Peyer's patch (tissue), 4 donors: Measurements from ENCODE around the gene SLC39A11. TPM values are rescaled to one million over a fixed set of nuclear protein-coding genes. Genes with fewer than 3 reads are reported as not detected.

Experiments
- DNase-seq, 3 donors: peaks; one replicate each; pipeline ENCODE4 v3.0.0-alpha.2; 2017 to 2019
- H3K27ac ChIP-seq, 4 donors: fragments of 200-600 bp; sonication (generic); one replicate each; pipeline ENCODE4 v1.5.1; 2016 to 2019
- H3K27me3 ChIP-seq, 2 donors: fragments of 200-600 bp; sonication (generic); one replicate each; pipeline ENCODE4 v1.5.1; 2019
- H3K36me3 ChIP-seq, 3 donors: fragments of 200-600 bp; sonication (generic); one replicate each; pipeline ENCODE4 v1.5.1; 2016 to 2019
- H3K4me1 ChIP-seq, 4 donors: fragments of 200-600 bp; sonication (generic); one replicate each; pipeline ENCODE4 v1.5.1; 2016 to 2019
- H3K4me3 ChIP-seq, 4 donors: fragments of 200-600 bp; sonication (generic); 1 replicate in 3 of 4; 2 replicates in 1 of 4; pipeline ENCODE4 v1.5.1; 2016 to 2019; ENCODE audit warnings: mild to moderate bottlenecking in 1 of 4
- H3K9me3 ChIP-seq, 4 donors: fragments of 200-600 bp; sonication (generic); one replicate each; pipeline ENCODE4 v1.5.1; 2016 to 2019; ENCODE audit warnings: mild to moderate bottlenecking in 1 of 4
- POLR2A ChIP-seq, 2 donors: fragments of 450-650 bp; IDR thresholded peaks; one replicate each; pipeline ENCODE4 v1.5.1; 2017; ENCODE audit warnings: antibody characterized with exemption in 2 of 2, mild to moderate bottlenecking in 2 of 2, moderate library complexity in 2 of 2
- total RNA-seq, 4 donors: library from RNA; depleted of rRNA; stranded (reverse); fragments of >200 nt; gene quantifications; one replicate each; pipeline ENCODE4 v1.1.0, GENCODE V29; 2016
- TF ChIP-seq, protein P1 (sequence below), 6 experiments: fragments of 450-650 bp in 4 of 6; fragments of 200-600 bp in 2 of 6; sonication (generic) in 1 of 6; IDR thresholded peaks; one replicate each; pipeline ENCODE4 v1.5.1; 2017 to 2019; ENCODE audit warnings: antibody characterized with exemption in 6 of 6, mild to moderate bottlenecking in 3 of 6, moderate library complexity in 1 of 6

The SLC39A11 gene
- total RNA-seq, 4 donors from 2014 or later = 39.9 to 91.6 (median 45.7) TPM

DNA sequence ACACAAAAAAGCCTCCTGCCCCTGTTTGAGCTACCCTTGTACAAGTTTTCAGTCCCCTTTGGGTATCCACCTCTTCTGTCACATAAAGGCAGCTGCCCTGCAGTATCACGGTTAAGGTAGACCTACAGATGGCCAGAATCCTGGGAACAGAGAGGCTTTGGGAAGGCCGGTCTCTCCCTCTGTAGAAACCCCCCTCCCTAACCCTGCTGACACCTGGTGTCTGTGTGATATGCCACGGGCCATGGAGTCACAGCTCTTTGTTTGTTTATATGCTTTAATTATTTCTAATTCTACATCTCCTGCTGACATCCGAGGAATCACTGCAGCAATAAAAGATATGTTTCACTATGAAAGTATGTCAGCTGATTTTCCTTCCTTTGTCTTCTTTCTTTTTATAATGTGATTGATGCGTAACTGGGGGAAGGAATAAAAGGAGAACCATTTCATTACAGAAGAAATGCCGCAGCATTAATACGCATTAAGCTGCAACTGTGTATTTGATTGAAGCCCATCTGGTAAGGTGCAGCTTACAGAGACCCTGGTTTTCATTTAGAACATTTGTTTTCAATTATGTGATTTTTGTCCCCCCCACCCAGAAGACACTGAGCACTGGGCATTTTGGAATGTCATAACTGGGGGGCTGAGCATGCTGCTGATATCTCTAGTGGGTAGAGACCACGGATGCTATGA, 142.1 kb downstream of the SLC39A11 start:
- no peaks in the 10 kb centered on the region for H3K9me3 ChIP-seq
- H3K27me3 ChIP-seq = no peaks in the 10 kb centered on the region
- no peaks in the 10 kb centered on the region for H3K4me1 ChIP-seq
- H3K4me3 ChIP-seq = no peak overlapping the region
- TF ChIP-seq, protein P1, sequence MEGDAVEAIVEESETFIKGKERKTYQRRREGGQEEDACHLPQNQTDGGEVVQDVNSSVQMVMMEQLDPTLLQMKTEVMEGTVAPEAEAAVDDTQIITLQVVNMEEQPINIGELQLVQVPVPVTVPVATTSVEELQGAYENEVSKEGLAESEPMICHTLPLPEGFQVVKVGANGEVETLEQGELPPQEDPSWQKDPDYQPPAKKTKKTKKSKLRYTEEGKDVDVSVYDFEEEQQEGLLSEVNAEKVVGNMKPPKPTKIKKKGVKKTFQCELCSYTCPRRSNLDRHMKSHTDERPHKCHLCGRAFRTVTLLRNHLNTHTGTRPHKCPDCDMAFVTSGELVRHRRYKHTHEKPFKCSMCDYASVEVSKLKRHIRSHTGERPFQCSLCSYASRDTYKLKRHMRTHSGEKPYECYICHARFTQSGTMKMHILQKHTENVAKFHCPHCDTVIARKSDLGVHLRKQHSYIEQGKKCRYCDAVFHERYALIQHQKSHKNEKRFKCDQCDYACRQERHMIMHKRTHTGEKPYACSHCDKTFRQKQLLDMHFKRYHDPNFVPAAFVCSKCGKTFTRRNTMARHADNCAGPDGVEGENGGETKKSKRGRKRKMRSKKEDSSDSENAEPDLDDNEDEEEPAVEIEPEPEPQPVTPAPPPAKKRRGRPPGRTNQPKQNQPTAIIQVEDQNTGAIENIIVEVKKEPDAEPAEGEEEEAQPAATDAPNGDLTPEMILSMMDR (IDR thresholded peaks at IDR 0.05) = no peak
- TF ChIP-seq POLR2A (IDR thresholded peaks at IDR 0.05) = no peak
- DNase-seq = no peak
- no peaks in the 10 kb centered on the region for H3K36me3 ChIP-seq
- H3K27ac ChIP-seq = no peak overlapping the region

DNA sequence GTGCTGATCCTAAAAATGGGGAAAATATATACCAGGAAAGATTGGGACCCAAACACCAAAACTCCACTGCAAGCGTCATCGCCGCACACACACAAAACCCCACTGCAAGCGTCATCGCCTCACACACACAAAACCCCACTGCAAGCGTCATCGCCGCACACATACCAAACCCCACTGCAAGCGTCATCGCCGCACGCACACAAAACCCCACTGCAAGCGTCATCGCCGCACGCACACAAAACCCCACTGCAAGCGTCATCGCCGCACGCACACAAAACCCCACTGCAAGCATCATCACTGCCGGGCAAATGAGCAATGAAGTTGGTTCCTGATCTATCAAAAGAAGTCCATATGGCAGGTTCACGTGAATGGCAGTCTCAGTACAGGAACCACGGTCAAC, 144.4 kb downstream of the SLC39A11 start:
- Histone ChIP-seq H3K27ac (no peak overlapping the region), H3K4me1 (no peaks in the 10 kb centered on the region), H3K9me3 (no peaks in the 10 kb centered on the region), H3K27me3 (no peaks in the 10 kb centered on the region), H3K36me3 (no peaks in the 10 kb centered on the region), H3K4me3 (no peak overlapping the region)
- DNase-seq = no peak
- no peak for TF ChIP-seq POLR2A (IDR thresholded peaks at IDR 0.05)
- TF ChIP-seq, protein P1 (IDR thresholded peaks at IDR 0.05) = no peak

DNA sequence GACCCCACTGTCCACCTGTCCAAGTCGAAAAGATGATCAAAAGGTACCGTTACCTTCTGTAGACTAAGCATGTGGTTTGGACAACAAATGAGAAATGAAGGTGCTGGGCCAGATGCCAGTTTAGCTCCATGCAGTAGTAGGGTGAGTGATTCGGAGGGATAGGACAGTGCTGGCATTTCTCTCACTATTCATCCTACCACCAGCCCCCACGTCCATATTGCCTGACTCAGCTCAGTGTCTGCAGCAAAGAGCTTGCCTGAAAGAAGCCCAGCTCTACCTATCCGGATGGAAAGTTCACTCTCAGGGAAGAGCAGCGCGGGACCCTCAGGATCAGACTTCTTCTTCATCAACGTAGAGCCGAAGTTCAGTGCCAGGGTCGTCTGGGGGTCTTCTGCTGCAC, 145.0 kb downstream of the SLC39A11 start:
- no peaks in the 10 kb centered on the region for H3K27me3 ChIP-seq
- no peaks in the 10 kb centered on the region for H3K4me1 ChIP-seq
- no peak overlapping the region for H3K27ac ChIP-seq
- no peaks in the 10 kb centered on the region for H3K9me3 ChIP-seq
- no peak for TF ChIP-seq POLR2A (IDR thresholded peaks at IDR 0.05)
- TF ChIP-seq, protein P1 (IDR thresholded peaks at IDR 0.05) = no peak
- no peak for DNase-seq
- H3K36me3 ChIP-seq = no peaks in the 10 kb centered on the region
- H3K4me3 ChIP-seq = no peak overlapping the region

DNA sequence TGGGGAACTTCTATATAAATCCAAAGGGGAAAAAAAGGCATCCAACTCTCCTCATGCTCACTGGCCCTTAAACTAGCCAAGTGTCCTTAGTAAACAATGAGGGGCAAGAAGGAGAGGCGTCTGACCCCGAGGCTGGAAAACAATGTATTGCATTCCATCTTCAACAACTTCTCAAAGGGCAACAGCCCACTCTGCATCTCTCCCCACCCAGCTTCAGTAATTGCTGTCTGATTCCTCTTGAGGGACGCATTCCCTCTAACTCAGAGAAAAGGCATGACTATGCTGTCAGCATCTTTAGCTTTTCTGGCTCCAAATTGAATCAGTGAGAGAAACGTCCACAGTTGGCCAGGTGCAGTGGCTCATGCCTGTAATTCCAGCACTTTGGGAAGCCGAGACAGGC, 145.8 kb downstream of the SLC39A11 start:
- DNase-seq = no peak
- no peaks in the 10 kb centered on the region for H3K9me3 ChIP-seq
- no peaks in the 10 kb centered on the region for H3K4me1 ChIP-seq
- H3K27me3 ChIP-seq = no peaks in the 10 kb centered on the region
- H3K4me3 ChIP-seq = no peak overlapping the region
- H3K27ac ChIP-seq = no peak overlapping the region
- no peaks in the 10 kb centered on the region for H3K36me3 ChIP-seq
- TF ChIP-seq, protein P1 (IDR thresholded peaks at IDR 0.05) = no peak
- TF ChIP-seq POLR2A (IDR thresholded peaks at IDR 0.05) = no peak

DNA sequence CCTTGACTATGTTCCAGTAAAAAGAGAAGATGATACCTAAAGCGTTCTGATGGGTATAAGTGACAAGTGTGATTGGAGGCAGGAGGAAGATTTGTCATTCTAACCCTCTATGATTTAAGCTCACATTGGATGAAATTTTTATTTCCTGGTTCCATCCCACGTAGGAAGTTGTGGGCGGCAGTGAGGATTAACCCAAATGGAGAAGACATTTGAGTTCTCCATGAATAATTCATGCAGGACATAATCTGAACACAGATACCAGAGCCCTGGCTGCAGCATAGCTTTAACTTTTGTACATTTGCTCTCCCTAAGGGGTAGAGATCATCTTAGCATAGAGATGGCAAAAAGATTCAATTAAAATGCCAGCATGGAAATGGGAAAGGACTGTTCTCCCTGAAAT, 146.3 kb downstream of the SLC39A11 start:
- H3K36me3 ChIP-seq = no peaks in the 10 kb centered on the region
- no peaks in the 10 kb centered on the region for H3K4me1 ChIP-seq
- no peak overlapping the region for H3K27ac ChIP-seq
- TF ChIP-seq, protein P1 (IDR thresholded peaks at IDR 0.05) = no peak
- no peak for TF ChIP-seq POLR2A (IDR thresholded peaks at IDR 0.05)
- no peak for DNase-seq
- no peak overlapping the region for H3K4me3 ChIP-seq
- no peaks in the 10 kb centered on the region for H3K9me3 ChIP-seq
- H3K27me3 ChIP-seq = no peaks in the 10 kb centered on the region

DNA sequence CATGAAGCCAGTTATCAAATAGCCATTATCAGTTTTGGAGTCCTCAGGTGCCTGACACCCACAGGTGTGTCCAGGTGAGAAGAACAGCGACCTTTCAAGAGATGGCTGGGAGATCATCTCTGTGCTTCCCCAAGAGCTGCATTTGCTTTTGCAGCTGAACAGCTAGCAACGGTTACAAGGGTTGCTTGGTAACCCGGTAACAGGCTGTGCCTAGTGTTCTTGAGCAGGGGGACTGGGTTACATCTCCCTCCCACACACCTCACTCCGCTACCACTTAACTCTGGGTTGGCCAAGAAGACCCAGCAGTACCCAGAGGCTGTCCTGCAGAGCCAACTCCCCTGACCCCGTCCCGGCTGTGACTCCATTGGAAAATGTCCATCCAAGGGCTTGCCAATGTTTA, 147.0 kb downstream of the SLC39A11 start:
- DNase-seq = no peak
- Histone ChIP-seq H3K9me3 (no peaks in the 10 kb centered on the region), H3K27me3 (no peaks in the 10 kb centered on the region), H3K36me3 (no peaks in the 10 kb centered on the region), H3K4me1 (no peaks in the 10 kb centered on the region), H3K4me3 (no peak overlapping the region), H3K27ac (no peak overlapping the region)
- TF ChIP-seq, protein P1 (IDR thresholded peaks at IDR 0.05) = no peak
- no peak for TF ChIP-seq POLR2A (IDR thresholded peaks at IDR 0.05)
